NCI-H1694 (cell line): ENCODE results near the gene FBXO41.
A peak's percentile ranks its signal among the peaks of the same experiment; 100 is the strongest.

Experiments used
- DNase-seq: peaks from one replicate; lab custom pipeline; 2025; lab: John Stamatoyannopoulos, UW

FBXO41 gene

DNA sequence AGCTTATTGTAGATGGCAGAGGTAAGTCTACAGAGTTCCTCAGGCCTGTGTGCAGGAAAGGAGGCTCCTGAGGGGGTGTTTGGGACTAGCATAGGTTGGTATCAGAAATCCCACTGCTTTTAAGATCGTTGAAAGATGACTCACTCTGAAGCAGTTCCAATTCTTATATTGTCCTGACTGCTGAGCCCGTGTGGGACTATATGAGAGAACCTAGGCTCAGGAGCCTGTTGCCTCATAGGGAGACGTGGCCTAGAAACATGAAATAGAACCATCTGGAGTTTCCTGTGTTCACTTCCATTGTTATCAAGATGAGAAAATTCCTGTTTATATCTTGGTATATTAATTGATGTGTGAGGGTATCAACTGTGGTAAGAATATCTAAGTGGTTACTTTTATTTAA lies 44.5 kb downstream of the FBXO41 start:
- no peak for DNase-seq

DNA sequence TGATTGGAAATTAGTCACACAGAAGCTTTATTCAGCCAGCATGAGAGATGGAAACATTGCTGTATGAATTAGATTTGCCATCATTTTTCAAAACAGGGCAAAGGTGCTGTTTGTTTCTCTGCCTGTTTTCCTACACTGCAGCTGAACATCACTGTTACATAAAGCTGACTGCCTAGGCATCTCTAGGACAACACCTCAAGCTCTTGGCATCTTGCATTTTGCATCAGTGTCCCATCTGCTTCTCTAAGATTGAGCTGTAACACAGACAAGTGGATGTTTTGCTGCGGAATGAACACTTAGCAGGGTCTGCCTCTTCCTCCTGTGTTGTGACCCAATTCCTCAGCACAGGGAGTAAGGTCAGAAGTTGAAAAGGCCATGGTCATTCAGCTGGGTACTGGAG lies 45.3 kb downstream of the FBXO41 start:
- no peak for DNase-seq

DNA sequence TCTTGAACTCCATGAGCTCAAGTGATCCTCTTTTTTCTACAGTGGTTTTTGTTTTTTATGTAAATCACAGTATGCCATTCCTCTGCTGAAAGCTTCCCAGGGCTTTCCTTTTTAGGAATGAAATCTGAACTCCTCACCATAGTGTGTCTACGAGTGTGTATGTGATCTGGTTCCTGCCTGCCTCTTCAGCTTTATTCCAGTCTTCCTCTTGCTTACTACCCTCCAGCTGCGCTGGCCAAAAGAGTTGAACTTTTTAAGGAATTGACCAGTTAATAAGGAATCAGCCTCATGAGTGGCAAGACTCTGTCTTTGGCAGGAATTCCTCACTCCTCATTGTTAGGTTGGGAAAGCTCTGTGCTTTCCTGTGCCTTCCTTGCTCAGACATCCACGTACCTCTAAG lies 46.1 kb downstream of the FBXO41 start:
- no peak for DNase-seq

DNA sequence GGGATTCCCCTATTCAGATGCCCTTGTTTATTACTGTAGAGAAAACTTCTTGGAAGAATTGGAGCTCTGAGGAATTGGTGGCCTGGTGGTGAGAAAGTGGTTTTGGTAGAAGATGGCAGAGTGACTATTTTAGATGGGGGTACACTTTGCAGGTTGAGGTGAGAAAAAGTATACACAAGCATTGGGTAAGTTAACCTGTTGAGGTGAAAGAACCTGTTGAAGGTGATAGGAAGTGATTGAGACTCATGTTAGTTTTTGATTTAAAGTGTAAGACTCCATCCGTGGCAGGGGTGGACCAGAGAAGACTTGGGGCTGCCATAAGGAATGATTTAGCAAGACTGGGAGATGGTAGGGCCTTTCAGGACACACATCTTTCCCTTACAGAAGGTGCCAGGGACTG lies 47.1 kb downstream of the FBXO41 start:
- DNase-seq = no peak

DNA sequence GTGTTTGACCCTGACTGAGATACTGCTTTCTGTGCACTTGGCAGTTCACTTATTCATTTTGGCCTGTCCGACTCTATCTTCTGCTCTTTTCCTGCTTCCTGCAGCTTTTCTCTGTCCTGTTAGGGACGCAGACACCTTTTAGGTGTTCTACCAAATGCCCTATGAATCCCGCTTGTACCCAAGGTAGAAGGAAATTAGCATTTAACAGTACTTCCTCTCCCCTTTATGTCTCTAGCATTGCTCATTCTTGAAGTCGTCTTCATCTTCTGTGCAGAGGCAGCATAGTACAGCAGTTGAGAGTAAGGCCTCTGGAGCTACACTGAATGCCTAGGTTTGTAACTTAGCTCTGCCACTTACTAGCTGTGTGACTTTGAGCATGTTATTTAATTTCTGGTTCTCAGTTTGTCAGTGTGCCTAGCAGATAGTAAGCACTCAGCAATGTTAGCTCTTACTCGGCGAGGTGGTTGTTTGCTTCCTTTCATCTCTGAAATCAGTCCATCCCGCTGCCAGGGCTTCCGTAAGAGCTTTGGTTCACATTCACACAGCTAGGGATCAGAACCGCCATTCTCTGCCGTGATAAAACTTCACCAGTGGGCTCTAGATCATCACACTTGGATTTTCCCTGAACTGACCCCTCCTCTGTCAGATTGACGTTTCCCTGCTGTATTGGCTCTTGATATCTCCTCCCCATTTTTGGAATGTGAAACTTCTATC lies 48.8 kb downstream of the FBXO41 start:
- DNase-seq = no peak

DNA sequence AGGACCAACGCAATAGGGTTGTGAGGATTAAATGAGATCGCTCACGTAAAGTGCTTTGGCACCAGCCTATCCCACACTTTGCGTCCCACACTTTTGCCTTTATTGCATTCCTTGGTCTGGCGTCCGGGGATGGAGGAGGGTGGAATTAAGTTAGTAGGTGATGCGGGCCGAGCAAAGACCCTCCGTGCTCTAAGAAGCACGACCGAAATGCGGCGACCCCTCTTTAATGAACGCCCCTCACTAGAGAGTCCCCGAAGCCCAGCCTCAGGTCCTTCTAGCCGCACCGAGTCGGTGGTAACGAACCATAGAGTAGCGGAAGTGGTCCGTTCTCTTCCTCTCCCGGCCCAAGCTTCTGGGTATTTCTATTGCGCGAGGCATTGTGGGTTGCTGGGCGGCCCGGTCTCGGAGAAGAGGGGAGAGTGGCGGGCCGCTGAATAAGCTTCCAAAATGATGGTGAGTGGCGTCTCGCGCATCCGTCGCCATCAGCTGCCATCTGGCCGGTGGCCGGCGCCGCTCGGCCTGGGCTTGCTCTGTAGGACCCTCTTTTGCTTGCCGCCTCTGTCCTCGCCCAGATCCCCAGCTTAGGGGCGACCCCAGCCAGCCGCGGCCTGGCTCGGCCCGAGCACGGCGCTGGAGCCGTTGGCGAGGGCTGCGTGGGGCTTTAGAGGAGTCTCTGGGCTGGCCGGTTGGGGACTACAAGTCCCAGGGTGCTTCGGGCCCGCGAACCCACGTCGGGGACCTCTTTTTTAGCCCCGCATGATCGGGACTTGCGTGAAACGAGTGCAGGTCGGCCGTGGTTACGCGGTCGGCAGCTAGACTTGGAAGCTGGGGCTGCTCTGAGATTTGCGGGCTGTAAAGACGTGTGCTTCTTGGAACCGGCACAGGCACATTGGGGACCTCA lies 50.1 kb downstream of the FBXO41 start, which contains the start of gene CCT7:
TSS of gene CCT7 (plus strand) at position 377 of the 901 bp plus-strand sequence. CDS start at position 448, 71 bp downstream.
- peak; percentile 95 for DNase-seq

DNA sequence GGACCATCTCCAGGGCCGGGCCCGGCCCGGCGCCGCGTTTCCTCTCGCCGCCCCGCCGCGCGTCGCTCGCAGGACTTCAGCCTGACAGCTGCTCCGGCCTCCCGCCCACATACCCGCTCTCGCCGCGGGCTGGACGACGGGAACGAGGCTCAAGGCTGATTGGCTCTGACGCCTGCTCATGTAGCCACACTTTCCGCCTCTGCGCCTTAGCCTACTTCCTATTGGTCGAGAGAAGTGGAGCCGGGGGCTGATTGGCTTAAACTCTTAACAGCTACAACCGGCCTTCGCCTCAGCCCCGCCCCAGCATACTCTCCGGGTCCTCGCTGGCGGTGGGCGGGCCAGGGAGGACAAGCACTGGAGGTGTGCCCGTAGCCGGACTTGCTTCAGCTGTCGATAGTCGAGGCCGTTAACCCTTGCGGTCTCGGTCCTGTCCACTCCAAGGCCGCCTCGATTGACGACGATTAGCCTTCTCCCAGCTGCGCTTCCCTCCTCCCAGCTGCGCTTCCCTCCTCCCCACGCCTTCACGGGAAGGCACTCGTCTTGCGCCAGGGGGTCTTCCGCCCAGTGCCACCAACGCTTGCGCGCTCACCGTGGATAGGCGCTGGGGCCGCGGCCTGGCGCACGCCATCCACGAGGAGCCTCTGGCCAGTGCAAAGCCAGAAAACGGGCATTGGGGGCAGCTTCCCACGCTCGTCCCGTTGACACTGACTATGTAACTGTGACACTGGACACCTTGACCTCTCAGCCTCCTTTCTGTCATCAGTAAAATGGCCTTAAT lies 50.9 kb downstream of the FBXO41 start, which contains the start of gene PRADC1:
TSS of gene PRADC1 (minus strand) at position 86 of the 778 bp plus-strand sequence. CDS start at position 7, 79 bp downstream.
- peak; percentile 98 for DNase-seq

DNA sequence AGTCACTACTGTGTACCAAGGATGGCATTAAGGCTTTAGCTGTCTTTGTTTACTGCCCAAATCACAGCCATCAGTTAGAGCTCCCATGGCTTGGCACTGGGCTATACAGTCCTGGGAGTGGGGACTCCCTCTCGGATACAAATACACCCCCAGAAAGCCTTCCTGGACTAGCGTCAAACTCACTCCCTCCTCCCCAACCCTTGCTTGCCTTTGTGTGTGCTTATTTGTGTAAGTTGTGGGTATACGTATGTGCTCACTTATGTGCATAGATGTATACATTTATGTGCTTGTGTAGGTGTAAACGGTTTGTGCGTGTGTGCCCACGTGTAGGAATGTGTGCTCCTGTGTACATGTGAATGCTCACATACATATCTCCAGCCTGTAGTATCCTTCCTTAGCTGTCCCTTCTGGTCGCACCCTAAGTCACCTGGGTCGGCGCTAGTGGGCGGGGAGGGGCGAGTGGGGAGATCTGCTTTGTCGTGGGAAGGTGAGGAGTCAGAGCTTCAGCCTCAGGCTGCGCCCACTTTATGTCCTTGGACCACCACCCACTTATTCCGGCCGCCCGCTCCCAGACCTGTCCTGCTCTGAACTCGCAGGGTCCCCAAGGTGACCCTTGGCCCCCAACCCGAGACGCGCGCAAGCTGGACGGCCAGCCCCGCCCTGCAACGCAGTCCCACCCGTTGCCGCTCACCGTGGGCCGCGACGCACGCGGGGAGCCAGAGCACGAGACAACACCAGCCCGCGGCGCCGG lies 51.7 kb downstream of the FBXO41 start:
- DNase-seq = peak; percentile 5

DNA sequence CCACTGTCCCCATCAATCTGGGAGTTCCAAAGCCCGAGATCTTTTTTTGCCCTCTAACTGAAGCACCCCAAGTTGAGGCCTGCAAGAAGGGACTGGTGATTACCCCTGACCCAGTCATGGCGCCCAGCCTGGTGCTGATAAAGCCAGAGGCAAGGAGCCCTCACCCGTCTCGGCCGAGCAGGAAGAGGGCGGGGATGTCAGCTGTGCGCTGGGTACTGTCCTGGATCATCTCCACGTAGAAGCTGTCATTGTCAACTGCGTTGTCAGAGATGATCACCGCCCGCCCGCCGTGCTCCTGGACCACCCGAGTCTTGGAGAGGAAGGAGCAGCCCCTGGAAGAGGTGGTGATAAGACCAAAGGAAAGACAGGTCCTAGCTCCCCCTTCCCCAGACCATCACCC lies 55.6 kb downstream of the FBXO41 start:
- DNase-seq = no peak

DNA sequence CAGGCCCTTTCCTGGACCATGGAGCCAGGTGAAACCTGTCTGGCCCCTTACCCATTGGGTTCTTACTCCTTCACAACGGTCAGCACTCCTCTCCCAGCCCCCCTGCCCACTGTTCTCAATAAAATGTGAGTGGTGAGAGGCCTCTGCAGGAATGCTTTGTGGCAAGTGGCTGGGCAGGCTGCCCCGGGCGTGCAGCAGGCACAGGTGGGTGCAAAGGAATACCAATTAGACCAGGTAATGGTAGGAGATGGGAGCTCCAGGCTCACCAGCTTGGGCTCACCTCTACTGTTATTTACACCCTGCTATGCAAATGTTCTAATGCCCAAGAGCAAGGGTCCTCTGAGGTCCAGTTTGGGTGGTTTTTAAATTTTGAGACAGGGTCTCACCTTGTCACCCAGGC lies 57.2 kb downstream of the FBXO41 start:
- no peak for DNase-seq

DNA sequence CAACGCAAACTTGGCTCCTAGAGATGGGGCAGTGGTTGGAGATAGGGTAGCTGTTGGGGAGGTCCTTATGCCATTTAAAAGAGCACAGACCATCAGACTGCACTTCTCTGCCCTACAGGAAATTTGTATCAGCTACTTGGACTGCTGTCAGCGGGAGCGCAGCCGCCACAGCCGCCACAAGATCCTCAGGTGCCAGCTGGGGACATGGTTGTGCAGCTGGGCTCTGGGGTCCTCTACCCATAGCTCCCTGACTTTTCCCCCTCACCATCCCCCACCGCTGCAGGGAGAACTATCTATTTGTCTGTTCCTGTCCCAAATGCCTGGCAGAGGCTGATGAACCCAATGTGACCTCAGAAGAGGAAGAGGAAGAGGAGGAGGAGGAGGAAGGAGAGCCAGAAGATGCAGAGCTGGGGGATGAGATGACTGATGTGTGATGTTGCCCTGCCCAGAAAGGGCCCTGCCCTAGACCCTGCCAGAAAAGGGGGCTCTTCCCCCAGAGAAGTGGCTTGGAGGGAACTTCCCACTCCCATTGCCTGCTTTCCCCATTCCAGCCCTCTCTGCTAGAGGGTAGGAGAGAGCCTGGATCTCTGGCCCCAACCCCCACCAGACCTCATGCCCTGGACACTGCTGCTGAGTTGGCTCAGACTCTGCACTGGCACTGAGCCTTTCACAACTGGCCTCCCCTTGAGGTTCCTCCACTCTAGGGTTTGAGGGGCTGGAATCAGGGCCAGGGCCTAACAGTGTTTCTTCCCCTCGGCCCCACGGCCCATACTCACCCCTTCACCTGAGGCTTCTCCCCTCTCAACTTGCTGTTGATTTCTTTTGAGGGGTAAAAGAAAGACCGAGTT lies 58.5 kb downstream of the FBXO41 start:
- DNase-seq = no peak

DNA sequence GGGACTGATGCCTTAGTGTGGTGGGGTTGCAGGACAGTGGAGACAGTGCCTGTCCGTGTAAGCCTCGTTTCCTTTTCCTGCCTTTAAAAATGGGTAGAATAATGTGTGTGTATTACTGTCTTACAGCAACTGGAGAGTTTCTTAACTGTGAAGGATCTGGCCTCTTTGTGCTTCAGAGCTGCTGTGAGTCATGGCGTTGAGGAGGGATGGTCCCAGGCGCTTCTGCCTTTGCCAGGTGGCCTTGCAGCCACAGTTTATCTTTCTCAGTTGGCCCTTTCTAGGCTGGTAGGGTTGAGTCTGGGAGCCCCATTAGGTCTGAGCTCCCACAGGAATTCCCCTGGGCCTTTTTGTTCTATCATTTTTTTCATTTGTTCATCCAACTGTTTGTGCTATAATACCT lies 60.5 kb downstream of the FBXO41 start:
- no peak for DNase-seq

DNA sequence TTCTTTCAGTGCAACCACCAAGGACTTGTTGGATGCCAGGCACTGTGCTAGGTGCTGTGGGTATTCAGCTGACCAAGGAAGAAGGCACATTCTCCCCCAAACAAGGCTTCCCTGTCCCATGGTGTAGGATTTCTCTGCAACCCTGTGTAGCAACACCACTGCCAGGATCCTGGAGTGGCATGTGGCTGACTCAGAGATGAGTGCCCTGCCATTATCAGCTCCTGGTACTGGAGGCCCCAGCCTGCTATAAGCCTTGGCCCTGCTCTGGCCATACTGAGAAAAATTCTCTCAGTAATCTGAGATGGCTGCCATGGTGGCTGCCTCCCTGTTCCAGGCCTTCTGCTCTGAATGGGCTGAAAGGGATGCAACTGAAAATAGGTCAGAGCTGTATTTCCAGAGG lies 66.0 kb downstream of the FBXO41 start:
- no peak for DNase-seq

DNA sequence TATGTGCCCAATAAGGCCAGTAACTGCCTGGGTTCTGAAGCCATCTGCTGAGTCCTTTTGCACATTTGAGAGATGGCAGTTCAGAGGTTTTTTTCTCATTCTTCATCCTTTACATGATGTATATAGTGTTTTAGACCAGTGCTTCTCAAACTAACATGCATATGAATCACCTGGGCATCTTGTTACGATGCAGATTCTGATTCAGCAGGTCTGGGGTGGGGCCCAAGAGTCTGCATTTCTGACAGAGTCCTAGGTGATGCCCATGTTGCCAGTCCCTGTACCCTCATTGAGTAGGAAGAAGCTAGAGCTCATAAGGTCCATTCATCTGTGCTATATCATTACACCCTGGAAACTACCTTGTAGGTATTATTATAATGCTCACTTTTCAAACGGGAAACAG lies 66.5 kb downstream of the FBXO41 start:
- no peak for DNase-seq

DNA sequence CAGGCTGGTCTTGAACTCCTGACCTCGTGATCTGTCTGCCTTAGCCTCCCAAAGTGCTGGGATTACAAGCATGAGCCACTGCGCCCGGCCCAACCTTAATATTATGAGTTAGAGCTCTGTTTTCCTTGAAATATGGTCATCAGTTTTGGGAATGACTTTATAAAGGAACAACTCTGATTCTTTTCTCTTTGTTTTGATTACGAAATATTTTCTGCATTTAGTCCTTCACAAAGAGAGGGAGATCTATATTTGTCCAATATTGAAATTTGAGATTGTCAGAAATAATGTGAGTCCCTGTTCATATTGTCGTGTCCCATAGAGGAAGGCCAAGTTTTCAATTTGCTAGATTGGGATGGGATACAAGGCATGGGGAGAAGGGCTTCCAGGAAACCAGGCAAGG lies 67.1 kb downstream of the FBXO41 start:
- DNase-seq = no peak

DNA sequence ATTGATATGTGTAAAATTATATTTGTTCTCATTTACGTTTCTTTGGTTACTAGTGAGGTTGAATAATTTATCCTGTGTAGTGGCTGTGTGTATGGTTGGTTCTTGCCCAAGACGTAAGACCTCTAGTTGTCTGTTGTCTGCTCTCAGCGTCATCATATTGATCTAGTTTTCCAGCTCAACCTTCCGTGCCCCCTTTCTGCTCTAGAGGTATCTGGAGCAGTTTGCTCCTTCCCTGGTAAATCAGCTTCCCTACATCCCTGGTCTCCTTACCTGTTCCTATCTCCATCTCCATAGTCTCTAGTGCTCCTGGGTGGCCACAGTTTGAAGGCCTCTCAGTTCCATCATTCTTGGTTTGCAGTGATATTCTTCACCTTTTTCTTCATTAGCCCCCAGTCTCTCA lies 69.0 kb downstream of the FBXO41 start:
- DNase-seq = no peak

DNA sequence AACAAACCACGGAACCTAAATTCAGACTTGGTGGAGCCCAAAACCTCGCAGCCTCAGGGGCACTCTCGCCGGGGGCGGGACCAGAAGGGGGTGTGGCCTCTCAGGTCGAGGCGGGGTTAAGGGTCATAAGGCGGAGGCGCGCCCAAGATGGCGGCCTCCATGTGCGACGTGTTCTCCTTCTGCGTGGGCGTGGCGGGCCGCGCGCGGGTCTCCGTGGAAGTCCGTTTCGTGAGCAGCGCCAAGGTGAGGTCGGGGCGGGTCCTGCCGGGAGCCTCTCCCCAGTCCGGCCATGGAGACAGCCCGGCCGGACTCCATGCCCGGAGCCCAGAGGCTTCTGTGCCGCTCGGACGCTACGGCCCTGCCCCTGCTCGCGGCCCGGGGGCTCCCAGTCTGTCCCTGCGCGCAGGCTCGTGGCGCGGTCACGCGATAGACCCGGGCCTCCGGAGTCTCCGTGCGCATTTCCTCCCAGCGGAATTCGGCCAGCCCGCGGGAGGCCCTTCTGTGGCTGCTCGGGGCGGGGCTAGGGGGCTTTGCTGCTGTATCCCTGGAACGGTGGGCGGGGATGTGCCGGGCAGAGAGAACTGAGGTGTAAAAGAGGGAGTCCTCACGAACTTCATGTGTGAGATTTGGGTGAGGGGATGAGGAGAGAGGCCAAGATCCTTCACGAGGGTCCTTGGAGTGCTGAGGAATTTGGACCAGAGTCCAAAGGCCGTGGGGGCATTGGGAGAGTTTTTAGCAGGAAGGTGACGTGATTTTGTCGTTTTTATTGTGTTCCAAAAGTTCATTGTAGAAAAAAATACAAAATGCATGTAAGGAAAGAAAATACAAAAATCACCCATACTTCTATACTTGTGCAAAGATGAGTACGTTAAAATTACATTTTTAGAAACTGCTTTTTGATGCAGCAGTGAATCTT lies 69.9 kb downstream of the FBXO41 start, which contains the start of gene SMYD5:
TSS of gene SMYD5 (plus strand) at position 126 of the 916 bp plus-strand sequence. CDS start at position 148, 22 bp downstream.
- DNase-seq = peak; percentile 70

DNA sequence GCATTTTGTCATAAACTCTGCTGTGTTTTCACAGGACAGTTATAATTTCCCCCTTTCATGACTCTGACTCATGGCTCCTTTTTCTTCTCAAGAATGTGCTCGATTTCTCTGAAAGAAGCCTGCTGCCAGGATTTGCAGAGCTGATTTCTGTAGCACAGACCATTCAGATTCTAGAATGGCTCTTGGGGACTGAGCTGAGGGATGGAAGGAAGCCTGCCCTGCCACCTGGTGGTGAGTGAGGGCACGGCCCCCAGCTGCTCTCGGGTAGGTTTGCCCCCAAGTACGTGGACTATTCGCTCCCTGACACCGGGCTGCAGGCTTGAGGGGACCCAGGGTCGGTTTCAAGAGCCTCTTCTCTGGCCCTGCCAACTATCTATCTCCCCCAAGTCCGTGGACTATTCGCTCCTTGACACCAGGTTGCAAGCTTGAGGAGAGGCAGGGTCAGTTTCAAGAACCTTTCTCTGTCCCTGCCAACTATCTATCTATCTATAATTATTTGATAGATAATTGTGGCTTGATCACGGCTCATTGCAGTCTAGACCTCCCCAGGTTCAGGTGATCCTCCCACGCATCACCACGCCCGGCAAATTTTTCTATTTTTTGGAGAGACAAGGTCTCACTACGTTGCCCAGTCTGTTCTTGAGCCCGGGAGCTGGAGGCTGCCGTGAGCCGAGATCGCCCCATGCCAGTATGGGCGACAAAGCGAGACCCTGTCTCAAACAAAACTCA lies 71.7 kb downstream of the FBXO41 start:
- peak; percentile 82 for DNase-seq

DNA sequence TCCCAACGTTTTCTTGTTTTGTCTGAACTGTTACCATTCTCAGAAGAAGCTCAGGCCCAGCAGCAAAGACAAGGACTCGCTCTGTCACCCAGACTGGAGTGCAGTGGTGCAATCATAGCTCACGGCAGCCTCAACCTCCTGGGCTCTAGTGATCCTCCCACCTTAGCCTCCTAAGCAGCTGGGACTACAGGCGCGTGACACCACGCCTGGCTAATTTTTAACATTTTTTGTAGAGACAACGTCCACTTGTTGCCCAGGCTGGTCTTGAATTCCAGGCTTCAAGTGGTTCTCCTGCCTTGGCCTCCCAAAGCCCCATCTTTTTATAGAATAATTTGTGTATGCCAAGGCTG lies 72.2 kb downstream of the FBXO41 start:
- no peak for DNase-seq
